GM06990 (cell line): ENCODE data around the gene ACTR8.

Experiments used
- DNase-seq: peaks from one replicate; pipeline ENCODE4 v3.0.0-alpha.2; 2011; ENCODE audit not compliant: insufficient read length; ENCODE audit errors: extremely low read depth
- H3K27me3 ChIP-seq: replicated peaks from 2 replicates; pipeline ENCODE4 v1.6.0; 2011; ENCODE audit warnings: low read length; ENCODE audit not compliant: control insufficient read depth, insufficient read depth
- H3K36me3 ChIP-seq: 2 replicates; pipeline ENCODE4 v1.5.1; 2011; ENCODE audit warnings: low read length; ENCODE audit not compliant: control insufficient read depth, insufficient read depth
- H3K4me3 ChIP-seq: replicated peaks from 2 replicates; pipeline ENCODE4 v1.5.1; 2011; ENCODE audit warnings: low read depth, mild to moderate bottlenecking, control low read depth, low read length
- TF ChIP-seq, protein P1 (sequence below): IDR thresholded peaks from 2 replicates; pipeline ENCODE4 v1.5.1; 2011; ENCODE audit warnings: low read length, control low read depth, mild to moderate bottlenecking, inconsistent platforms; ENCODE audit not compliant: insufficient read depth, poor library complexity, severe bottlenecking

ACTR8 gene

GRCh38 chr3:53834429-53835095, 47.4 kb downstream of the ACTR8 start:
- no peak for DNase-seq
- Histone ChIP-seq H3K4me3 (no peak overlapping the region), H3K36me3 (no peaks in the 10 kb centered on the region), H3K27me3 (no peaks in the 10 kb centered on the region)
- TF ChIP-seq, protein P1, sequence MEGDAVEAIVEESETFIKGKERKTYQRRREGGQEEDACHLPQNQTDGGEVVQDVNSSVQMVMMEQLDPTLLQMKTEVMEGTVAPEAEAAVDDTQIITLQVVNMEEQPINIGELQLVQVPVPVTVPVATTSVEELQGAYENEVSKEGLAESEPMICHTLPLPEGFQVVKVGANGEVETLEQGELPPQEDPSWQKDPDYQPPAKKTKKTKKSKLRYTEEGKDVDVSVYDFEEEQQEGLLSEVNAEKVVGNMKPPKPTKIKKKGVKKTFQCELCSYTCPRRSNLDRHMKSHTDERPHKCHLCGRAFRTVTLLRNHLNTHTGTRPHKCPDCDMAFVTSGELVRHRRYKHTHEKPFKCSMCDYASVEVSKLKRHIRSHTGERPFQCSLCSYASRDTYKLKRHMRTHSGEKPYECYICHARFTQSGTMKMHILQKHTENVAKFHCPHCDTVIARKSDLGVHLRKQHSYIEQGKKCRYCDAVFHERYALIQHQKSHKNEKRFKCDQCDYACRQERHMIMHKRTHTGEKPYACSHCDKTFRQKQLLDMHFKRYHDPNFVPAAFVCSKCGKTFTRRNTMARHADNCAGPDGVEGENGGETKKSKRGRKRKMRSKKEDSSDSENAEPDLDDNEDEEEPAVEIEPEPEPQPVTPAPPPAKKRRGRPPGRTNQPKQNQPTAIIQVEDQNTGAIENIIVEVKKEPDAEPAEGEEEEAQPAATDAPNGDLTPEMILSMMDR, result no peak

DNA sequence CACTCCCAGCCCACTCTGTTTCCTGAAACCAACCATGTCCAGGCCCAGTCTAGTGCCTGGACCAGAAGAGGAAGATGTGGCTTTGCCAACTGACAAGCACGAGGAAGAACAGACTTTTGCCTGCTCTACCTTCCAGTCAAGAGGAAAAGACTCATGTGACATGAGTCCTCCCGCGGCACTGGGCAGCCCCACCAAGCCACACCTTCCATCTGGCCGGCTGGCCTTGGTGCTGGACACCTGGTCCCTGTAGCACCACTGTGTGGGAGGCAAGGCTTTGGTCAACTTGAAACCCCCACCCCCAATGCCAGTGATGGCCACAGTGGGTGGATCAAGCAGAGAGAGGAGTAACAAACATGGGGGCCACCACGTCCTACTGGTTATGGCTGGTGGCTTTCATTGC, 48.3 kb downstream of the ACTR8 start:
- no peak for DNase-seq

DNA sequence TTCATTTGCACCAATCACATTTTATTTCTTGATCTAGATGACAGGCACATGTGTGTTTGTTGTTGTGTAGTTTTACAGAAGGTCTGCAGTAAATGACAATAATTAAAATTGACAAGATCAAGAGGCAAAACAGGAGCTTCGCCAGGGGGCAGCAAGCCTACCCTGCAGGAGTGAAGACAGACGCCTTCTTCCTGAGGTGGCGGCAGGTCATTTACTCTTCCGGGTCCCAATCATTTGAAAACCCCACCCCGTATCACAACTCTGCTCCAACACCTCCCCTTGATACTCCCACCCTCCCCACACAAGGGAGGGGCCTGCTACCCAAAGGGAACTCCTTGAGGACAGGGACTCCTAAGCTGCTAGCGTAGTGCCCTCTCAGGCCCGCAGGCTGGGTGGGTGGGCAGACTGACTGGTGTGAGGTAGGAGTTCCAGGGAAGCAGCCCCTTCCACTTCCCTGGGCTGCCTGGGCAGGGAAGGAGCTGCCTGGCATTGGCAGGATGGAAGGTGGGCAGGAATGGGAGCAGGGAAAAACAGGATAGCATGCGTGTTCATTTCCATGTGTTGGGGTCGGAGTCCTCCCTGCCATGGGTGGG, 48.8 kb downstream of the ACTR8 start:
- Histone ChIP-seq H3K4me3 (no peak overlapping the region), H3K36me3 (no peaks in the 10 kb centered on the region), H3K27me3 (no peaks in the 10 kb centered on the region)
- TF ChIP-seq, protein P1, result no peak
- DNase-seq, result no peak

More for the DNA sequence above, 48.3 kb downstream of the ACTR8 start:
- TF ChIP-seq, protein P1, result no peak
- Histone ChIP-seq H3K36me3 (no peaks in the 10 kb centered on the region), H3K4me3 (no peak overlapping the region), H3K27me3 (no peaks in the 10 kb centered on the region)

GRCh38 chr3:53830944-53831343, 51.0 kb downstream of the ACTR8 start:
- Histone ChIP-seq H3K27me3 (no peaks in the 10 kb centered on the region), H3K36me3 (no peaks in the 10 kb centered on the region), H3K4me3 (no peak overlapping the region)
- DNase-seq, result no peak
- TF ChIP-seq, protein P1, result no peak

DNA sequence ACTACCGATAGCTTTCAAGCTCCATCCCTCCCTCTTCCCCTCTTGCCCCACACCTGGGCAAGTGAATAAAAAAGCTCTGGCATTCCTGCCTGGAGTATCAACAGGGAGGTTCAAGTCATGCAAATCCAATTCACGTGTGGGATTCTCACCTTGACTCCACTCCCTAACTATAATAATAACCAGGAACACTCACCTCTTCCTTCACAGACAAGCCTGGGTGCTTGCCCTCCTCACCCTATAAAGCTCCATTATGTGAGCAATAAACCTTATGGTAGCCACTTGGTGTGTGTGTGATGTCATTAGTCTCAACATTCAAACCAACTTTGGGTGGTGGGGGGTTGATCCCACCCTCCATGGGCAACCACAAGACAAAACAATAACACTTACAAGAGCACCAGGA, 52.3 kb downstream of the ACTR8 start:
- no peak for DNase-seq
- H3K4me3 ChIP-seq, result no peak overlapping the region
- TF ChIP-seq, protein P1, result no peak
- H3K36me3 ChIP-seq, result no peaks in the 10 kb centered on the region
- H3K27me3 ChIP-seq, result no peaks in the 10 kb centered on the region
